Cardiac muscle cell (in vitro differentiated cells and primary cell): ENCODE data around the gene RPL34. TPM values are rescaled to one million over a fixed set of nuclear protein-coding genes. Genes with fewer than 3 reads are reported as not detected.
A peak's percentile ranks its signal among the peaks of the same experiment; 100 is the strongest.
"Not testable (repeated sequence)": the region's sequence is repeated elsewhere in the genome, so short reads cannot be mapped to it uniquely, and the experiment has no call there.

Source experiments
- DNase-seq, 2 donors: peaks; one replicate each; pipeline versions ENCODE4 v3.0.0 to v3.0.0-alpha.2; 2010 to 2017; ENCODE audit warnings: low read depth in 1 of 2, low spot score in 1 of 2
- H3K27ac ChIP-seq: fragments of 200-600 bp; sonication (generic); 2 replicates; pipeline ENCODE4 v1.5.1; 2016
- H3K27me3 ChIP-seq: fragments of 200-600 bp; sonication (generic); 2 replicates; pipeline ENCODE4 v1.6.0; 2016; ENCODE audit warnings: control low read depth
- H3K36me3 ChIP-seq: fragments of 200-600 bp; sonication (generic); 2 replicates; pipeline ENCODE4 v1.5.1; 2016; ENCODE audit warnings: control low read depth
- H3K4me1 ChIP-seq: fragments of 200-600 bp; sonication (generic); 2 replicates; pipeline ENCODE4 v1.8.1; 2017; ENCODE audit warnings: low read depth, mild to moderate bottlenecking, mixed run types
- H3K4me3 ChIP-seq: fragments of 200-600 bp; sonication (generic); 2 replicates; pipeline ENCODE4 v1.5.1; 2016; ENCODE audit warnings: mild to moderate bottlenecking
- H3K9me3 ChIP-seq: fragments of 200-600 bp; sonication (generic); 2 replicates; pipeline ENCODE4 v1.5.1; 2017; ENCODE audit warnings: low read depth, mild to moderate bottlenecking, control low read depth
- CTCF ChIP-seq: IDR thresholded peaks from 2 replicates; pipeline ENCODE4 v1.5.1; 2012; ENCODE audit warnings: low read depth, mild to moderate bottlenecking, low read length
- polyA plus RNA-seq: library from polyadenylated mRNA; unstranded; fragments of >200 nt; fragmentation: Nextera tagmentation; extraction: Ambion mirVana; gene quantifications from 2 replicates; pipeline ENCODE4 v1.2.1, GENCODE V29; 2016
- total RNA-seq: library from RNA; depleted of rRNA; stranded (reverse); fragments of >200 nt; gene quantifications from 2 replicates; pipeline ENCODE4 v1.2.3, GENCODE V29; 2016

Gene RPL34
- total and polyA plus RNA-seq, 2 experiments from 2014 or later: 803 to 830 TPM

- no peaks in the 10 kb centered on the region for H3K36me3 ChIP-seq
- DNase-seq: no peak
- H3K27me3 ChIP-seq: no peaks in the 10 kb centered on the region
- no peaks in the 10 kb centered on the region for H3K4me1 ChIP-seq
- H3K9me3 ChIP-seq: no peaks in the 10 kb centered on the region
- no peak for TF ChIP-seq CTCF
- no peak overlapping the region for H3K4me3 ChIP-seq
- H3K27ac ChIP-seq: no peak overlapping the region
Observed at GRCh38 chr4:108588878-108589277, 31.5 kb upstream of the RPL34 start.

- Histone ChIP-seq H3K27me3 (no peaks in the 10 kb centered on the region), H3K9me3 (no peaks in the 10 kb centered on the region), H3K4me3 (no peak overlapping the region), H3K27ac (no peak overlapping the region), H3K36me3 (no peaks in the 10 kb centered on the region), H3K4me1 (no peaks in the 10 kb centered on the region)
- TF ChIP-seq CTCF: no peak
- no peak for DNase-seq
Observed at GRCh38 chr4:108589961-108590360, 30.4 kb upstream of the RPL34 start.

GRCh38 chr4:108590776-108591175 lies 29.6 kb upstream of the RPL34 start:
- Histone ChIP-seq H3K36me3 (no peaks in the 10 kb centered on the region), H3K27ac (no peak overlapping the region), H3K27me3 (no peaks in the 10 kb centered on the region), H3K9me3 (no peaks in the 10 kb centered on the region), H3K4me1 (no peaks in the 10 kb centered on the region), H3K4me3 (no peak overlapping the region)
- no peak for TF ChIP-seq CTCF
- DNase-seq: peak in 1 of 2 donors; percentile 32

- H3K9me3 ChIP-seq: no peaks in the 10 kb centered on the region
- no peaks in the 10 kb centered on the region for H3K36me3 ChIP-seq
- H3K27ac ChIP-seq: no peak overlapping the region
- no peak for DNase-seq
- H3K27me3 ChIP-seq: no peaks in the 10 kb centered on the region
- H3K4me3 ChIP-seq: no peak overlapping the region
- TF ChIP-seq CTCF: no peak
- no peaks in the 10 kb centered on the region for H3K4me1 ChIP-seq
Observed at GRCh38 chr4:108592674-108592986, 27.7 kb upstream of the RPL34 start.

- DNase-seq, H3K4me3 ChIP-seq, H3K4me1 ChIP-seq, H3K36me3 ChIP-seq, H3K27ac ChIP-seq, H3K27me3 ChIP-seq, H3K9me3 ChIP-seq: not testable (repeated sequence)
Observed at GRCh38 chr4:108594296-108594695, 26.1 kb upstream of the RPL34 start.

GRCh38 chr4:108596344-108596743 lies 24.0 kb upstream of the RPL34 start:
- Histone ChIP-seq H3K27ac (no peak overlapping the region), H3K36me3 (no peaks in the 10 kb centered on the region), H3K27me3 (no peaks in the 10 kb centered on the region), H3K4me1 (no peaks in the 10 kb centered on the region), H3K4me3 (no peak overlapping the region), H3K9me3 (no peaks in the 10 kb centered on the region)
- peak in 1 of 2 donors; percentile 32 for DNase-seq
- no peak for TF ChIP-seq CTCF
